Neural cell (in vitro differentiated cells): Measurements from ENCODE around the gene AGPAT3. TPM values are rescaled to one million over a fixed set of nuclear protein-coding genes. Genes with fewer than 3 reads are reported as not detected.

Source experiments
- H2AFZ ChIP-seq: fragments of 200-600, 300-800 bp; sonication (generic), shearing (Covaris generic); 2 replicates; pipeline ENCODE4 v1.6.0; 2014; ENCODE audit warnings: low read depth, mild to moderate bottlenecking, antibody characterized with exemption, low read length, moderate library complexity
- H3F3A ChIP-seq: fragments of 200-600 bp; shearing (Covaris generic); 2 replicates; pipeline ENCODE4 v1.6.1; 2016; ENCODE audit warnings: mild to moderate bottlenecking, moderate library complexity, mixed read lengths, antibody characterized with exemption, low read length; ENCODE audit not compliant: insufficient read depth, poor library complexity, severe bottlenecking
- H3K27ac ChIP-seq: fragments of 200-600, 300-800 bp; sonication (generic), shearing (Covaris generic); 2 replicates; pipeline ENCODE4 v1.5.1; 2014; ENCODE audit warnings: mild to moderate bottlenecking, low read length, moderate library complexity
- H3K27me3 ChIP-seq: fragments of 300-800, 200-600 bp; sonication (generic), shearing (Covaris generic); 2 replicates; pipeline ENCODE4 v1.6.0; 2014; ENCODE audit warnings: mild to moderate bottlenecking, low read depth, low read length, moderate library complexity; ENCODE audit not compliant: insufficient read depth
- H3K36me3 ChIP-seq: fragments of 300-800, 200-600 bp; sonication (generic), shearing (Covaris generic); 2 replicates; pipeline ENCODE4 v1.5.1; 2014; ENCODE audit warnings: mild to moderate bottlenecking, antibody characterized with exemption, low read length, moderate library complexity; ENCODE audit not compliant: insufficient read depth
- H3K4me2 ChIP-seq: fragments of 300-800, 200-600 bp; sonication (generic), shearing (Covaris generic); 2 replicates; pipeline ENCODE4 v1.6.0; 2014; ENCODE audit warnings: mild to moderate bottlenecking, low read length
- H3K4me3 ChIP-seq: fragments of 300-800, 200-600 bp; sonication (generic), shearing (Covaris generic); 2 replicates; pipeline ENCODE4 v1.5.1; 2014; ENCODE audit warnings: mild to moderate bottlenecking, low read length, moderate library complexity
- H3K79me2 ChIP-seq: fragments of 200-600 bp; shearing (Covaris generic); replicated peaks from 2 replicates; pipeline ENCODE4 v1.6.0; 2014; ENCODE audit warnings: mild to moderate bottlenecking, low read length, moderate library complexity; ENCODE audit not compliant: insufficient read depth
- H3K9ac ChIP-seq: fragments of 300-800, 200-600 bp; sonication (generic), shearing (Covaris generic); 2 replicates; pipeline ENCODE4 v1.6.1; 2016; ENCODE audit warnings: mild to moderate bottlenecking, low read length, mixed read lengths
- H3K9me2 ChIP-seq: fragments of 200-600 bp; shearing (Covaris generic); 2 replicates; pipeline ENCODE4 v1.6.1; 2016; ENCODE audit warnings: mild to moderate bottlenecking, low read length, mixed read lengths; ENCODE audit not compliant: insufficient read depth
- H3K9me3 ChIP-seq: fragments of 200-600, 300-800 bp; sonication (generic), shearing (Covaris generic); 2 replicates; pipeline ENCODE4 v1.6.1; 2016; ENCODE audit warnings: mild to moderate bottlenecking, mixed run types, low read length, moderate library complexity, mixed read lengths
- H4K20me1 ChIP-seq: fragments of 200-600 bp; shearing (Covaris generic); 2 replicates; pipeline ENCODE4 v1.6.1; 2016; ENCODE audit warnings: mild to moderate bottlenecking, mixed run types; ENCODE audit not compliant: insufficient read depth
- CTCF ChIP-seq: fragments of 450-650 bp; IDR thresholded peaks from 2 replicates; pipeline ENCODE4 v1.5.1; 2014; ENCODE audit warnings: antibody characterized with exemption, mild to moderate bottlenecking, moderate library complexity; ENCODE audit not compliant: poor library complexity, severe bottlenecking
- EP300 ChIP-seq: fragments of 450-650 bp; conservative IDR thresholded peaks from 2 replicates; pipeline ENCODE4 v1.6.1; 2014; ENCODE audit warnings: antibody characterized with exemption, mild to moderate bottlenecking, moderate library complexity; ENCODE audit not compliant: poor library complexity, severe bottlenecking
- EZH2 ChIP-seq: fragments of 200-600, 300-800 bp; shearing (Covaris generic), sonication (generic); IDR thresholded peaks from 2 replicates; pipeline ENCODE4 v1.6.1; 2014; ENCODE audit warnings: antibody characterized with exemption, low read length, borderline replicate concordance, mild to moderate bottlenecking; ENCODE audit not compliant: insufficient read depth, poor library complexity, severe bottlenecking
- MXI1 ChIP-seq: fragments of 450-650 bp; conservative IDR thresholded peaks from 2 replicates; pipeline ENCODE4 v1.6.1; 2014; ENCODE audit warnings: antibody characterized with exemption, mild to moderate bottlenecking; ENCODE audit not compliant: poor library complexity, severe bottlenecking
- POLR2AphosphoS5 ChIP-seq: IDR thresholded peaks from 2 replicates; pipeline ENCODE4 v1.6.1; 2012
- RAD21 ChIP-seq: fragments of 450-650 bp; conservative IDR thresholded peaks from 2 replicates; pipeline ENCODE4 v1.6.1; 2014; ENCODE audit warnings: antibody characterized with exemption, mild to moderate bottlenecking, moderate library complexity
- SMC3 ChIP-seq: fragments of 450-650 bp; conservative IDR thresholded peaks from 2 replicates; pipeline ENCODE4 v1.6.1; 2014; ENCODE audit warnings: antibody characterized with exemption, mild to moderate bottlenecking, moderate library complexity; ENCODE audit not compliant: poor library complexity
- TAF1 ChIP-seq: IDR thresholded peaks from 2 replicates; pipeline ENCODE4 v1.6.1; 2012; ENCODE audit warnings: low read depth
- polyA plus RNA-seq: library from polyadenylated mRNA; depleted of rRNA; stranded (reverse); fragments of >200 nt; gene quantifications from 2 replicates; pipeline ENCODE4 v1.2.3, GENCODE V29; 2014
- TF ChIP-seq, protein P1 (sequence below): IDR thresholded peaks from 2 replicates; pipeline ENCODE4 v1.6.1; 2012; ENCODE audit warnings: borderline replicate concordance

Gene AGPAT3
- polyA plus RNA-seq, 1 donor from 2014 or later = 8.4 TPM

GRCh38 chr21:44024887-44025353, 159.9 kb downstream of the AGPAT3 start:
- no peaks in the 10 kb centered on the region for H3K9me3 ChIP-seq
- no peak overlapping the region for H3K27ac ChIP-seq
- H3K79me2 ChIP-seq = peaks cover 38% of the 10 kb centered on the region
- no peaks in the 10 kb centered on the region for H3K9me2 ChIP-seq
- TF ChIP-seq EP300 = no peak
- TF ChIP-seq EZH2 = no peak
- no peak for TF ChIP-seq MXI1
- no peak for TF ChIP-seq POLR2AphosphoS5
- no peak for TF ChIP-seq SMC3
- TF ChIP-seq, protein P1, sequence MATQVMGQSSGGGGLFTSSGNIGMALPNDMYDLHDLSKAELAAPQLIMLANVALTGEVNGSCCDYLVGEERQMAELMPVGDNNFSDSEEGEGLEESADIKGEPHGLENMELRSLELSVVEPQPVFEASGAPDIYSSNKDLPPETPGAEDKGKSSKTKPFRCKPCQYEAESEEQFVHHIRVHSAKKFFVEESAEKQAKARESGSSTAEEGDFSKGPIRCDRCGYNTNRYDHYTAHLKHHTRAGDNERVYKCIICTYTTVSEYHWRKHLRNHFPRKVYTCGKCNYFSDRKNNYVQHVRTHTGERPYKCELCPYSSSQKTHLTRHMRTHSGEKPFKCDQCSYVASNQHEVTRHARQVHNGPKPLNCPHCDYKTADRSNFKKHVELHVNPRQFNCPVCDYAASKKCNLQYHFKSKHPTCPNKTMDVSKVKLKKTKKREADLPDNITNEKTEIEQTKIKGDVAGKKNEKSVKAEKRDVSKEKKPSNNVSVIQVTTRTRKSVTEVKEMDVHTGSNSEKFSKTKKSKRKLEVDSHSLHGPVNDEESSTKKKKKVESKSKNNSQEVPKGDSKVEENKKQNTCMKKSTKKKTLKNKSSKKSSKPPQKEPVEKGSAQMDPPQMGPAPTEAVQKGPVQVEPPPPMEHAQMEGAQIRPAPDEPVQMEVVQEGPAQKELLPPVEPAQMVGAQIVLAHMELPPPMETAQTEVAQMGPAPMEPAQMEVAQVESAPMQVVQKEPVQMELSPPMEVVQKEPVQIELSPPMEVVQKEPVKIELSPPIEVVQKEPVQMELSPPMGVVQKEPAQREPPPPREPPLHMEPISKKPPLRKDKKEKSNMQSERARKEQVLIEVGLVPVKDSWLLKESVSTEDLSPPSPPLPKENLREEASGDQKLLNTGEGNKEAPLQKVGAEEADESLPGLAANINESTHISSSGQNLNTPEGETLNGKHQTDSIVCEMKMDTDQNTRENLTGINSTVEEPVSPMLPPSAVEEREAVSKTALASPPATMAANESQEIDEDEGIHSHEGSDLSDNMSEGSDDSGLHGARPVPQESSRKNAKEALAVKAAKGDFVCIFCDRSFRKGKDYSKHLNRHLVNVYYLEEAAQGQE = no peak
- no peak for TF ChIP-seq RAD21
- TF ChIP-seq CTCF = no peak
- TF ChIP-seq TAF1 = no peak
- no peaks in the 10 kb centered on the region for H3K36me3 ChIP-seq
- H4K20me1 ChIP-seq = no peaks in the 10 kb centered on the region
- H3K4me2 ChIP-seq = no peak overlapping the region
- no peak overlapping the region for H3K9ac ChIP-seq
- H3K27me3 ChIP-seq = no peaks in the 10 kb centered on the region
- H3F3A ChIP-seq = no peaks in the 10 kb centered on the region
- no peak overlapping the region for H2AFZ ChIP-seq
- H3K4me3 ChIP-seq = no peak overlapping the region

DNA sequence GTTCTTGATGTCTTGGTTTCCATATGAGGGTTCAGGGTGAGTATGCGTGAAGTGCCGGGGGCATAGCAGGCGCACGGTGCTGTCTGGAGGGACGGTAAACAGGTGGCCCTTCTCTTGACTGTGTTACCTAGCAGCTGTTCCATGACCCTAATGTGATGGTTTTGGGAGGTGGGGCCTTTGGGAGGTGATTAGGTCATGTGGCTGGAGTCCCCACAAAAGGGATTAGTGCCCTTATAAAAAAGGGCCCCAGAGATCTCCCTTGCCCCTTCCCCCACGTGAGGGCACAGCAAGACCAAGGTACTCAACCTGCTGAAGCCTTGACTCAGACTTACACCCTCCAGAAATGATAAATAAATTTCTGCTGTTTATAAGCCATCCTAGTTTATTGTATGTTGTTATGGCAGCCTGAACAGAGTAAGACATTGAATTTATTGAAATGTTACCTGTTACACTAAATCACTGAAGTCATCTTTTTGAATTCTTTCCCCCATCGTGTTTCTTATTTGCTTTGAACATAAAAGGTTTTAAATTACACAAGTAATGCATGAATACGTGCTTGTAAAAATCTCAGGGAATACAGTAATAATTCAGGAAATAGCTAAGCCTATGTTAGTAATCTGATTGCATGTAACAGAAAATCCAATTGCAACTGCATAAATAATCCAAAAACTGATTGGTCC, 162.7 kb downstream of the AGPAT3 start:
- no peaks in the 10 kb centered on the region for H3F3A ChIP-seq
- no peaks in the 10 kb centered on the region for H3K27me3 ChIP-seq
- no peak overlapping the region for H2AFZ ChIP-seq
- H3K4me2 ChIP-seq = no peak overlapping the region
- H4K20me1 ChIP-seq = no peaks in the 10 kb centered on the region
- no peak overlapping the region for H3K27ac ChIP-seq
- no peak overlapping the region for H3K4me3 ChIP-seq
- H3K9me3 ChIP-seq = no peaks in the 10 kb centered on the region
- no peaks in the 10 kb centered on the region for H3K9me2 ChIP-seq
- no peaks in the 10 kb centered on the region for H3K36me3 ChIP-seq
- peaks cover 36% of the 10 kb centered on the region for H3K79me2 ChIP-seq
- no peak for TF ChIP-seq EP300
- no peak for TF ChIP-seq MXI1
- TF ChIP-seq SMC3 = no peak
- TF ChIP-seq CTCF = no peak
- TF ChIP-seq RAD21 = no peak
- no peak overlapping the region for H3K9ac ChIP-seq
